HepG2 (cell line): ENCODE data around the gene QSOX1. TPM values are rescaled to one million over a fixed set of nuclear protein-coding genes. Genes with fewer than 3 reads are reported as not detected.

Source experiments
- ATAC-seq: fragments of 200-7000 bp; cut with Tn5 transposase; 3 replicates; pipeline ENCODE4 v1.9.1; 2020; ENCODE audit warnings: mild to moderate bottlenecking, moderate library complexity
- BruUV-seq: library from RNA; stranded (reverse); fragments of 400-500 nt; replicated peaks from 2 replicates; lab custom pipeline; 2021; lab: Mats Ljungman, UMichigan
- CTCF ChIA-PET: fragments of 300-600 bp; formaldehyde crosslinking; extraction: SDS; loops from one replicate; lab custom pipeline; 2021; ENCODE audit warnings: low total read pairs, inconsistent platforms, low intra/inter-chr PET ratio; lab: Yijun Ruan, JAX
- POLR2A ChIA-PET: fragments of 350-600 bp; sonication (Branson Sonifier 250); formaldehyde crosslinking; loops from one replicate; lab custom pipeline; 2020; ENCODE audit warnings: antibody characterized with exemption, inconsistent platforms; lab: Yijun Ruan, JAX
- DNase-seq: peaks from one replicate; pipeline ENCODE4 v3.0.0-alpha.2; 2015; ENCODE audit warnings: low spot score
- FAIRE-seq: peaks from 3 replicates; lab custom pipeline; 2011; peaks lifted over from hg19 to GRCh38; lab: Jason Lieb, UNC
- H2AFZ ChIP-seq: one replicate; pipeline ENCODE4 v1.6.1; 2011; ENCODE audit warnings: low read length, inconsistent platforms
- H3K27ac ChIP-seq: fragments of 300-600 bp; 3 replicates; pipeline ENCODE4 v1.8.0; 2011; ENCODE audit warnings: mixed run types, mild to moderate bottlenecking, mixed read lengths, low read length, inconsistent platforms; ENCODE audit not compliant: insufficient read depth; ENCODE audit errors: extremely low read length
- H3K27me3 ChIP-seq, 2 experiments: fragments of 200-600 bp in 1 of 2; 2 replicates in 1 of 2; 3 replicates in 1 of 2; pipeline versions ENCODE4 v1.6.0 to v1.8.0; 2011; ENCODE audit warnings: low read length in 2 of 2, mild to moderate bottlenecking in 2 of 2, moderate library complexity in 2 of 2, inconsistent platforms in 1 of 2; ENCODE audit not compliant: insufficient read depth in 2 of 2, control insufficient read depth in 1 of 2
- H3K36me3 ChIP-seq, 2 experiments: fragments of 200-600 bp in 1 of 2; replicated peaks in 1 of 2; 2 replicates in 1 of 2; 3 replicates in 1 of 2; pipeline versions ENCODE4 v1.5.1 to v1.8.0; 2011; ENCODE audit warnings: low read length in 2 of 2, inconsistent platforms in 1 of 2; ENCODE audit not compliant: insufficient read depth in 2 of 2, control insufficient read depth in 1 of 2
- H3K4me1 ChIP-seq: 2 replicates; pipeline ENCODE4 v1.5.1; 2012; ENCODE audit warnings: low read length, inconsistent platforms; ENCODE audit not compliant: insufficient read depth
- H3K4me2 ChIP-seq: 2 replicates; pipeline ENCODE4 v1.6.0; 2011; ENCODE audit warnings: low read depth, low read length, inconsistent platforms
- H3K4me3 ChIP-seq, 3 experiments: fragments of 200-600 bp in 1 of 3; sonication (generic), shearing (Covaris generic) in 1 of 3; replicated peaks in 1 of 3; 2 replicates each; pipeline ENCODE4 v1.5.1; 2011 to 2016; ENCODE audit warnings: low read length in 3 of 3, inconsistent platforms in 2 of 3, low read depth in 2 of 3, mild to moderate bottlenecking in 2 of 3, control low read depth in 1 of 3, mixed read lengths in 1 of 3; ENCODE audit not compliant: insufficient read depth in 1 of 3
- H3K79me2 ChIP-seq: one replicate; pipeline ENCODE4 v1.6.1; 2011; ENCODE audit warnings: low read length, inconsistent platforms; ENCODE audit not compliant: insufficient read depth
- H3K9ac ChIP-seq: 2 replicates; pipeline ENCODE4 v1.6.0; 2011; ENCODE audit warnings: mild to moderate bottlenecking, low read depth, low read length, inconsistent platforms; ENCODE audit not compliant: insufficient read depth
- H3K9me3 ChIP-seq: 2 replicates; pipeline ENCODE4 v1.5.1; 2012; ENCODE audit warnings: mild to moderate bottlenecking, low read length
- H4K20me1 ChIP-seq: 2 replicates; pipeline ENCODE4 v1.6.0; 2011; ENCODE audit warnings: inconsistent platforms, mild to moderate bottlenecking, low read length, moderate library complexity; ENCODE audit not compliant: insufficient read depth
- FOXJ3 ChIP-seq: sonication (generic); formaldehyde crosslinking; IDR thresholded peaks from 2 replicates; pipeline ENCODE4 v1.4.0; 2020; ENCODE audit warnings: missing genetic modification reagents, mild to moderate bottlenecking, borderline replicate concordance
- ISX ChIP-seq: sonication (generic); formaldehyde crosslinking; conservative IDR thresholded peaks from 2 replicates; pipeline ENCODE4 v1.5.0; 2020; ENCODE audit warnings: missing genetic modification reagents
- PITX1 ChIP-seq: sonication (generic); formaldehyde crosslinking; IDR thresholded peaks from 2 replicates; pipeline ENCODE4 v1.5.1; 2020; ENCODE audit warnings: mild to moderate bottlenecking, missing genetic modification reagents
- SP5 ChIP-seq: IDR thresholded peaks from 2 replicates; pipeline ENCODE4 v1.6.1; 2016; ENCODE audit warnings: low read depth, borderline replicate concordance
- TBX2 ChIP-seq: sonication (generic); formaldehyde crosslinking; IDR thresholded peaks from 2 replicates; pipeline ENCODE4 v1.5.0; 2020; ENCODE audit warnings: missing genetic modification reagents, mild to moderate bottlenecking, borderline replicate concordance
- ZFP91 ChIP-seq: sonication (generic); formaldehyde crosslinking; IDR thresholded peaks from 2 replicates; pipeline ENCODE4 v1.9.0; 2022; ENCODE audit warnings: missing genetic modification reagents, mild to moderate bottlenecking, borderline replicate concordance
- ZNF160 ChIP-seq: sonication (generic); formaldehyde crosslinking; IDR thresholded peaks from 2 replicates; pipeline ENCODE4 v1.8.0; 2022; ENCODE audit warnings: mild to moderate bottlenecking, inconsistent platforms, missing genetic modification reagents
- ZNF510 ChIP-seq: sonication (generic); formaldehyde crosslinking; IDR thresholded peaks from 2 replicates; pipeline ENCODE4 v1.4.0; 2020; ENCODE audit warnings: low read depth, mild to moderate bottlenecking, missing genetic modification reagents
- ZNF761 ChIP-seq: sonication (generic); formaldehyde crosslinking; conservative IDR thresholded peaks from 2 replicates; pipeline ENCODE4 v1.4.0; 2020; ENCODE audit warnings: mild to moderate bottlenecking, missing genetic modification reagents
- ZNF841 ChIP-seq: sonication (generic); formaldehyde crosslinking; IDR thresholded peaks from 2 replicates; pipeline ENCODE4 v1.8.1; 2023; ENCODE audit warnings: missing genetic modification reagents, borderline replicate concordance
- WGBS: methylation state at CpG from one replicate; pipeline ENCODE4 v1.1.6; 2017; ENCODE audit warnings: low lambda C conversion rate; 5-methylcytosine and 5-hydroxymethylcytosine counted together
- in situ Hi-C: cut with HindIII; loops from 2 replicates; pipeline ENCODE4 v1.10.0; 2017; ENCODE audit warnings: low pct_unique_long_range_greater_than_20kb; ENCODE audit not compliant: extremely low pct_ligation_motif_present
- intact Hi-C: fragments of 100-400 bp; cut with micrococcal nuclease; formaldehyde crosslinking; loops from one replicate; pipeline ENCODE4 v1.10.0; 2022; ENCODE audit not compliant: unreplicated experiment
- polyA plus RNA-seq, 8 experiments: library from polyadenylated mRNA; depleted of rRNA in 3 of 8; stranded (reverse) in 7 of 8; unstranded in 1 of 8; fragments of >200 nt; fragmentation: Illumina TruSeq in 4 of 8; extraction: Trizol in 4 of 8; gene quantifications; 2 replicates each; pipeline versions ENCODE4 v1.2.1 to v1.2.3, GENCODE V29; 2011 to 2016; ENCODE audit warnings: low read depth in 4 of 8, missing spikeins in 1 of 8, mixed read lengths in 1 of 8; ENCODE audit not compliant: insufficient read depth in 1 of 8
- total RNA-seq, 5 experiments: library from RNA; depleted of rRNA; stranded (reverse); fragments of >200 nt; fragmentation: Illumina TruSeq; extraction: Trizol; gene quantifications; 2 replicates each; pipeline ENCODE4 v1.2.3, GENCODE V29; 2016; ENCODE audit warnings: low read depth in 1 of 5
- TF ChIP-seq, protein P1 (sequence below): sonication (generic); formaldehyde crosslinking; IDR thresholded peaks from 2 replicates; pipeline ENCODE4 v1.8.0; 2023; ENCODE audit warnings: mild to moderate bottlenecking, missing genetic modification reagents
- TF ChIP-seq, protein P2 (sequence below): sonication (generic); formaldehyde crosslinking; IDR thresholded peaks from 2 replicates; pipeline ENCODE4 v1.8.0; 2022; ENCODE audit warnings: mild to moderate bottlenecking, missing genetic modification reagents
- TF ChIP-seq, protein P3 (sequence below), 2 experiments: IDR thresholded peaks; 2 replicates each; pipeline ENCODE4 v1.6.1; 2011 to 2012; ENCODE audit warnings: low read length in 2 of 2, borderline replicate concordance in 1 of 2, low read depth in 1 of 2, mild to moderate bottlenecking in 1 of 2, moderate library complexity in 1 of 2

Gene QSOX1
- total and polyA plus RNA-seq, 2 of the 13 experiments (the other 11 are each of a cell fraction or from before 2014, with no cell fraction given): 6.8 to 40.2 TPM

DNA sequence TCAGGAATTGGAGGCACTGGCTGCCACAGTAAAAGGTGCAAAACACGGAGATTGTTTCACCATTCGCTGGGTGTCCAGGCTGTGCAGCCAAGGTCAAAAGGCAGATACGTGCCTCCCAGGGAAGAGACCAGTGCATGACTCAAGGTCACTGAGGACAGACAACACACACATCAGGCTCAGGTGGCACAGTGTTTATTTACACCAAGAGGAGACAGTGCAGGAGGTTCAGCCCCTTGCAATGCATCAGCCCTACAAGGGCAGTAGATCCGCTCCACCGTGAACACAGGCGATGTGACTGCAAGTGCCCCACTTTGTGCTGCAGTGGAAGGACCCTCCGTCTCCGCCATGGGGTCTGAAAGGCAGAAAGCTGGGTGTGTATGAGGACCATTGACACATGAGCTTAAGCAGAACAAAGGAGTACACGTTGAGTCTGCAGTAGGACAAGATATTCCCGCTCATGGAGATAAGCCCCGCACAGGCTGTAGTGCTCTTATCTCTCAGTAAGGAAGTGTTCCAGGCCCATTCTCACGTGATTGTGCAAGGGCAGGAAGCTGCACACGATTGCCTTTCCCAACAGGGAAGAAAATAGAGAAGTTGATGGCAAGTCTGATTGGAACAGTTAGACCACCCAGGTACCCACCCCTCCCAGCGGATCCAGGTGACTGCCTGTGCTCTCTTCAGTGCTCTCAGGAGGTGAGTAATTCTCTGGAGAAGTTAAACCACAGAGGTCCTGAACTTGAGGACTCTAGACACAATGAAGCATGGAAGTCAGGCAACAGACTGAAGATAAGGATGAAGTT is 37.5 kb upstream of the QSOX1 start:
- Histone ChIP-seq H4K20me1 (no peaks in the 10 kb centered on the region), H3K4me2 (peak overlapping the region; percentile 62), H3K4me1 (peaks cover 23% of the 10 kb centered on the region), H3K9ac (no peak overlapping the region), H3K36me3 (peaks cover 0 to 2% of the 10 kb centered on the region in 2 experiments; a peak in 2 of 5 replicates), H2AFZ (peak overlapping the region; percentile 33), H3K9me3 (no peaks in the 10 kb centered on the region), H3K79me2 (no peaks in the 10 kb centered on the region), H3K4me3 (0 out of 6 replicates have a peak overlapping the region, but pooled peaks of 1 of the 3 experiments have one; percentile 27), H3K27me3 (no peaks in the 10 kb centered on the region; a peak in 1 of 5 replicates), H3K27ac (peak overlapping the region; percentile 48)
- DNase-seq (peak; percentile 79), FAIRE-seq (peak; percentile 81), ATAC-seq (peak; percentile 95)
- intact Hi-C loops: loop anchor here (5.0 kb wide), 1 partner anchor 50 kb away; no protein-coding TSS in a partner anchor
- in situ Hi-C loops: no loop called here
- BruUV-seq: no TSS peak
- POLR2A ChIA-PET: interaction anchor here (0.7 to 1.0 kb wide), 3 partner anchors 14 to 41 kb away, joined by 3 to 4 read pairs (median 3); no protein-coding TSS in a partner anchor
- CTCF ChIA-PET: no interaction called here
- 17% methylated on average over 13 of the region's 14 CpGs for WGBS
- TF ChIP-seq, protein P1, sequence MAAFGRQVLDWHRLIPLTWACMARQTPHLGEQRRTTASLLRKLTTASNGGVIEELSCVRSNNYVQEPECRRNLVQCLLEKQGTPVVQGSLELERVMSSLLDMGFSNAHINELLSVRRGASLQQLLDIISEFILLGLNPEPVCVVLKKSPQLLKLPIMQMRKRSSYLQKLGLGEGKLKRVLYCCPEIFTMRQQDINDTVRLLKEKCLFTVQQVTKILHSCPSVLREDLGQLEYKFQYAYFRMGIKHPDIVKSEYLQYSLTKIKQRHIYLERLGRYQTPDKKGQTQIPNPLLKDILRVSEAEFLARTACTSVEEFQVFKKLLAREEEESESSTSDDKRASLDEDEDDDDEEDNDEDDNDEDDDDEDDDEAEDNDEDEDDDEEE (CRISPR knock-in tag): peak; percentile 86
- TF ChIP-seq ZNF510 (no peak), ZFP91 (CRISPR knock-in tag) (peak; percentile 76; the same call in 1 of the 2 replicates), ZNF761 (CRISPR knock-in tag) (0 out of 2 replicates have a peak, but pooled peaks have one; percentile 69), FOXJ3 (CRISPR knock-in tag) (peak; percentile 86; the same call in 1 of the 2 replicates), ZNF841 (CRISPR knock-in tag) (no peak), SP5 (peak; percentile 51; the same call in 1 of the 2 replicates), TBX2 (CRISPR knock-in tag) (peak; percentile 97), PITX1 (CRISPR knock-in tag) (peak; percentile 84), ZNF160 (CRISPR knock-in tag) (0 out of 2 replicates have a peak, but pooled peaks have one; percentile 60), ISX (no peak)
- TF ChIP-seq, protein P2, sequence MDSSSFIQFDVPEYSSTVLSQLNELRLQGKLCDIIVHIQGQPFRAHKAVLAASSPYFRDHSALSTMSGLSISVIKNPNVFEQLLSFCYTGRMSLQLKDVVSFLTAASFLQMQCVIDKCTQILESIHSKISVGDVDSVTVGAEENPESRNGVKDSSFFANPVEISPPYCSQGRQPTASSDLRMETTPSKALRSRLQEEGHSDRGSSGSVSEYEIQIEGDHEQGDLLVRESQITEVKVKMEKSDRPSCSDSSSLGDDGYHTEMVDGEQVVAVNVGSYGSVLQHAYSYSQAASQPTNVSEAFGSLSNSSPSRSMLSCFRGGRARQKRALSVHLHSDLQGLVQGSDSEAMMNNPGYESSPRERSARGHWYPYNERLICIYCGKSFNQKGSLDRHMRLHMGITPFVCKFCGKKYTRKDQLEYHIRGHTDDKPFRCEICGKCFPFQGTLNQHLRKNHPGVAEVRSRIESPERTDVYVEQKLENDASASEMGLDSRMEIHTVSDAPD (CRISPR knock-in tag): peak; percentile 87
- TF ChIP-seq, protein P3, sequence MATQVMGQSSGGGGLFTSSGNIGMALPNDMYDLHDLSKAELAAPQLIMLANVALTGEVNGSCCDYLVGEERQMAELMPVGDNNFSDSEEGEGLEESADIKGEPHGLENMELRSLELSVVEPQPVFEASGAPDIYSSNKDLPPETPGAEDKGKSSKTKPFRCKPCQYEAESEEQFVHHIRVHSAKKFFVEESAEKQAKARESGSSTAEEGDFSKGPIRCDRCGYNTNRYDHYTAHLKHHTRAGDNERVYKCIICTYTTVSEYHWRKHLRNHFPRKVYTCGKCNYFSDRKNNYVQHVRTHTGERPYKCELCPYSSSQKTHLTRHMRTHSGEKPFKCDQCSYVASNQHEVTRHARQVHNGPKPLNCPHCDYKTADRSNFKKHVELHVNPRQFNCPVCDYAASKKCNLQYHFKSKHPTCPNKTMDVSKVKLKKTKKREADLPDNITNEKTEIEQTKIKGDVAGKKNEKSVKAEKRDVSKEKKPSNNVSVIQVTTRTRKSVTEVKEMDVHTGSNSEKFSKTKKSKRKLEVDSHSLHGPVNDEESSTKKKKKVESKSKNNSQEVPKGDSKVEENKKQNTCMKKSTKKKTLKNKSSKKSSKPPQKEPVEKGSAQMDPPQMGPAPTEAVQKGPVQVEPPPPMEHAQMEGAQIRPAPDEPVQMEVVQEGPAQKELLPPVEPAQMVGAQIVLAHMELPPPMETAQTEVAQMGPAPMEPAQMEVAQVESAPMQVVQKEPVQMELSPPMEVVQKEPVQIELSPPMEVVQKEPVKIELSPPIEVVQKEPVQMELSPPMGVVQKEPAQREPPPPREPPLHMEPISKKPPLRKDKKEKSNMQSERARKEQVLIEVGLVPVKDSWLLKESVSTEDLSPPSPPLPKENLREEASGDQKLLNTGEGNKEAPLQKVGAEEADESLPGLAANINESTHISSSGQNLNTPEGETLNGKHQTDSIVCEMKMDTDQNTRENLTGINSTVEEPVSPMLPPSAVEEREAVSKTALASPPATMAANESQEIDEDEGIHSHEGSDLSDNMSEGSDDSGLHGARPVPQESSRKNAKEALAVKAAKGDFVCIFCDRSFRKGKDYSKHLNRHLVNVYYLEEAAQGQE (IDR thresholded peaks at IDR 0.05; ENCODE audit: borderline replicate concordance in 1 of 2, low read depth in 1 of 2, low read length in 2 of 2): no peak
